ENCODE data around the gene NPFFR2. TPM values are rescaled to one million over a fixed set of nuclear protein-coding genes. Genes with fewer than 3 reads are reported as not detected.
"Not testable (repeated sequence)": the region's sequence is repeated elsewhere in the genome, so short reads cannot be mapped to it uniquely, and the experiment has no call there.

Gene NPFFR2
- total RNA-seq, 1 donor from 2014 or later, result not detected

DNA sequence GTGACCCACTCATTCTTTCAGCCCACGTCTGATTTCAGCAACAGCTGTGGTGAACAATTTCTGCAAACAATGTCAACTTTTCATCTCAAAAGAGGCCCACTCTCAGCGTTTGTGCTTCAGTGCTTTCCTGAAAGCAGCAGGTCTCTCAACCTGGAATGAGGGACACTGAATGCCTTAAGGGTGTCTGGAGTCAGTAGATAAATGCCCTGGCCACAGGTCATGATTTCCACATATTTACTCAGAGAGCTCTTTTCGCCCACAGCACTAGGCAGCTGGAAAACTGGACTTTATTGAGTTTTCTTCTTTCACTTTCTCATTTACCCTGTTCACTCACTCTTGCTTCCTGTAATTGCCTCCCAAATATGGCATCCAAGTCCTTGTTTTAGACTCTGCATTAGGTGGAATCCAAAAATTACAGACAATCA, 52.8 kb downstream of the NPFFR2 start:
- no peak for DNase-seq (ENCODE audit: extremely low spot score, unreplicated experiment)
- no peak overlapping the region for H3K27ac Mint-ChIP-seq (ENCODE audit: unreplicated experiment)
- TF ChIP-seq, protein P1, sequence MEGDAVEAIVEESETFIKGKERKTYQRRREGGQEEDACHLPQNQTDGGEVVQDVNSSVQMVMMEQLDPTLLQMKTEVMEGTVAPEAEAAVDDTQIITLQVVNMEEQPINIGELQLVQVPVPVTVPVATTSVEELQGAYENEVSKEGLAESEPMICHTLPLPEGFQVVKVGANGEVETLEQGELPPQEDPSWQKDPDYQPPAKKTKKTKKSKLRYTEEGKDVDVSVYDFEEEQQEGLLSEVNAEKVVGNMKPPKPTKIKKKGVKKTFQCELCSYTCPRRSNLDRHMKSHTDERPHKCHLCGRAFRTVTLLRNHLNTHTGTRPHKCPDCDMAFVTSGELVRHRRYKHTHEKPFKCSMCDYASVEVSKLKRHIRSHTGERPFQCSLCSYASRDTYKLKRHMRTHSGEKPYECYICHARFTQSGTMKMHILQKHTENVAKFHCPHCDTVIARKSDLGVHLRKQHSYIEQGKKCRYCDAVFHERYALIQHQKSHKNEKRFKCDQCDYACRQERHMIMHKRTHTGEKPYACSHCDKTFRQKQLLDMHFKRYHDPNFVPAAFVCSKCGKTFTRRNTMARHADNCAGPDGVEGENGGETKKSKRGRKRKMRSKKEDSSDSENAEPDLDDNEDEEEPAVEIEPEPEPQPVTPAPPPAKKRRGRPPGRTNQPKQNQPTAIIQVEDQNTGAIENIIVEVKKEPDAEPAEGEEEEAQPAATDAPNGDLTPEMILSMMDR (IDR thresholded peaks at IDR 0.05), result no peak
- H3K4me1 Mint-ChIP-seq (ENCODE audit: unreplicated experiment), result no peaks in the 10 kb centered on the region
- no peaks in the 10 kb centered on the region for H3K27me3 Mint-ChIP-seq (ENCODE audit: unreplicated experiment)
- H3K36me3 Mint-ChIP-seq (ENCODE audit: unreplicated experiment), result no peaks in the 10 kb centered on the region
- no peaks in the 10 kb centered on the region for H3K9me3 Mint-ChIP-seq (ENCODE audit: unreplicated experiment)
- no peak overlapping the region for H3K4me3 Mint-ChIP-seq (ENCODE audit: unreplicated experiment)

DNA sequence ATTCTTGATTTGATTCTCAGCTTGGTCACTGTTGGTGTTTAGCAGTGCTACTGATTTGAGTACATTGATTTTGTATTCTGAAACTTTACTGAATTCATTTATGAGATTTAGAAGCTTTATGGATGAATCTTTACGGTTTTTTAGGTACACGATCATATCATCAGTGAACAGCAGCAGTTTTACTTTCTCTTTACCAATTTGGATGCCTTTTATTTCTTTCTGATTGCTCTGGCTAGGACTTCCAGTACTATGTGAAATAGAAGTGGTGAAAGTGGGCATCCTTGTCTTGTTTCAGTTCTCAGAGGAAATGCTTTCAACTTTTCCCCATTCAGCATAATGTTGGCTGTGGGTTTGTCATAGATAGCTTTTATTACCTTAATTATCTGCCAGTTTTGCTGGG, 58.8 kb downstream of the NPFFR2 start:
- H3K4me1 Mint-ChIP-seq (ENCODE audit: unreplicated experiment); H3K27ac Mint-ChIP-seq (ENCODE audit: unreplicated experiment); H3K36me3 Mint-ChIP-seq (ENCODE audit: unreplicated experiment); H3K27me3 Mint-ChIP-seq (ENCODE audit: unreplicated experiment); DNase-seq (ENCODE audit: extremely low spot score, unreplicated experiment); H3K9me3 Mint-ChIP-seq (ENCODE audit: unreplicated experiment); H3K4me3 Mint-ChIP-seq (ENCODE audit: unreplicated experiment): not testable (repeated sequence)

DNA sequence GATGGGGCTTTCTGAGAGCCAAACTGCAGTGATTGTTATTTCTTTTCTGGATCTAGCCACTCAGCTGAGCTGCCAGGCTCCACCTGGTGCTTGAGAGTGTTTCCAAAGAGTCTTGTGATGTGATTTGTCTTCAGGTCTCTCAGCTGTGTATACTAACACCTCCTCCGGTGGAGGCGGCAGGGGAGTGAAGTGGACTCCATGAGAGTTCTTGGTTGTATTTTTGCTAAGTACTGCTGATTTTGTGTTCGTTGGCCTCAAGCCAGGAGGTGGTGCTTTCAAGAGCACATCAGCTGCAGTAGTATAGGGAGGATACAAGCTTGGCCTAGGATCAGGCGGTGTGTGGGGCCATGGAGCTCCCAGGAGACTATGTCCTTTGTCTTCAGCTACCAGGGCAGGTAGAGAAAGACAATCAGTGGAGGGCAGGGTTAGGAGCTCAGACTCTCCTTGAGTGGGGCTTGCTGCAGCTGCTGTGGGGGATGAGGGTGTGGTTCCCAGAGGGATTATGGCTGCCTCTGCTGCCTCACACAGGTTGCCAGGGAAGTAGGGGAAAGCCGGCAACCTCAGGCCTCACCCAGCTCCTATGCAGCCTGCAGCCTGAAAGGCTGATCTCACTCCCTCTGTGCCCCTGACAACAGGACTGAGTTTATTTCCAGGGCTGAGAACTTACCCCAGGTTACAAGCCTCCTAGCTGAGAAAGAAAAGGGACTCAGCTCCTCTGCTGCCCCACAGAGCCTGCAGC, 62.4 kb downstream of the NPFFR2 start:
- H3K27ac Mint-ChIP-seq (ENCODE audit: unreplicated experiment), result no peak overlapping the region
- DNase-seq (ENCODE audit: extremely low spot score, unreplicated experiment), result no peak
- no peak overlapping the region for H3K4me3 Mint-ChIP-seq (ENCODE audit: unreplicated experiment)
- H3K36me3 Mint-ChIP-seq (ENCODE audit: unreplicated experiment), result no peaks in the 10 kb centered on the region
- no peaks in the 10 kb centered on the region for H3K4me1 Mint-ChIP-seq (ENCODE audit: unreplicated experiment)
- no peaks in the 10 kb centered on the region for H3K9me3 Mint-ChIP-seq (ENCODE audit: unreplicated experiment)
- TF ChIP-seq, protein P1 (IDR thresholded peaks at IDR 0.05), result no peak
- peaks cover 7% of the 10 kb centered on the region for H3K27me3 Mint-ChIP-seq (ENCODE audit: unreplicated experiment)

DNA sequence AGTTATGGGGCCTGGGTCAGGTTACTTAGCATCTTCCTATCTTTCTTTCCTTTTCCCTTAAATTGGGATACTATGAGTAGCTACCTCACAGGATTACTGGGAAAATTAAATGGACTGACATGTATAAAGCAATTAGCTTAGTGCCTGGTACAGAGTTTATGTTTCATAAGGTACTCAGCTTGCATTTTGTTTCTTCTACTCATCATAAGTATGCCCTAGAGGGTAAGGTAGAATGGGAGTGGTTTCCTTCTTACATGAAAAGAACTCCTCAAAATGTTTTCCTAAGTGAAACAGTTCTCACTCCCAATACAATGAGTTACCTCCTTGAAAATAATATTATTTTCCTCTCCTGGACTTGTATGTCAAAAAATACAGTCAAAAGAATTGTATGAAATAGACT, 75.7 kb downstream of the NPFFR2 start:
- DNase-seq (ENCODE audit: extremely low spot score, unreplicated experiment), result no peak
- Mint-ChIP-seq H3K4me3 (ENCODE audit: unreplicated experiment) (no peak overlapping the region), H3K9me3 (ENCODE audit: unreplicated experiment) (no peaks in the 10 kb centered on the region), H3K27ac (ENCODE audit: unreplicated experiment) (no peak overlapping the region), H3K4me1 (ENCODE audit: unreplicated experiment) (peaks cover 3% of the 10 kb centered on the region), H3K27me3 (ENCODE audit: unreplicated experiment) (peaks cover 4% of the 10 kb centered on the region), H3K36me3 (ENCODE audit: unreplicated experiment) (no peaks in the 10 kb centered on the region)
- TF ChIP-seq, protein P1 (IDR thresholded peaks at IDR 0.05), result no peak

DNA sequence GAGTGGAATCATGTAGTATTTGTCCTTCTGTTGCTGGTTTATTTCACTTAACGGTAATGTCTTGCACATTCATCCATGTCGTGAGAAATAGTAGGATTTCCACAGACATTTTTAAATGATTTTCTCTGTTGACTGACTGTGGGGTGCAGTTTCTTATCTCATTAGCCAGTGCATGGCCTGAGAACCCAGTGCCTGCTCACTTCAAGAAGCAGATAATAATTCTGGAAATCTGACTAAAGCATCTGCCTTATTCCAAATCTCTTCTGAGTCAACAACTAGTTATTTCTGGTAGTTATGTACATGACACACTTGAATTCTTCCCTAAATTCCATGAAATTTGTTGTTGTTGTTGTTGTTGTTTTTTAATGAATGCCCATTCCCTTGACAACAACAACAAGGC, 77.6 kb downstream of the NPFFR2 start:
- no peak overlapping the region for H3K27ac Mint-ChIP-seq (ENCODE audit: unreplicated experiment)
- no peak for DNase-seq (ENCODE audit: extremely low spot score, unreplicated experiment)
- no peak overlapping the region for H3K4me3 Mint-ChIP-seq (ENCODE audit: unreplicated experiment)
- H3K4me1 Mint-ChIP-seq (ENCODE audit: unreplicated experiment), result peaks cover 8% of the 10 kb centered on the region
- no peaks in the 10 kb centered on the region for H3K9me3 Mint-ChIP-seq (ENCODE audit: unreplicated experiment)
- TF ChIP-seq, protein P1 (IDR thresholded peaks at IDR 0.05), result no peak
- no peaks in the 10 kb centered on the region for H3K27me3 Mint-ChIP-seq (ENCODE audit: unreplicated experiment)
- no peaks in the 10 kb centered on the region for H3K36me3 Mint-ChIP-seq (ENCODE audit: unreplicated experiment)
